ENCODE results near the gene GRID2. TPM values are rescaled to one million over a fixed set of nuclear protein-coding genes. Genes with fewer than 3 reads are reported as not detected.

The GRID2 gene
- total and polyA plus RNA-seq, 2 of the 13 experiments (the other 11 are each of a cell fraction or from before 2014, with no cell fraction given), result not detected

- no peak for FAIRE-seq
- no peak for TF ChIP-seq ZNF672 (CRISPR knock-in tag; IDR thresholded peaks at IDR 0.05)
- TF ChIP-seq ZNF503 (CRISPR knock-in tag; IDR thresholded peaks at IDR 0.05), result no peak
- TF ChIP-seq ZNF713 (CRISPR knock-in tag; IDR thresholded peaks at IDR 0.05), result no peak
- no peak for TF ChIP-seq NFKBIZ (CRISPR knock-in tag; IDR thresholded peaks at IDR 0.05)
- no peak for TF ChIP-seq ZNF124 (CRISPR knock-in tag; IDR thresholded peaks at IDR 0.05)
- no peaks in the 10 kb centered on the region for H3K36me3 ChIP-seq (replicated peaks in 1 of 2; ENCODE audit: control insufficient read depth in 1 of 2, insufficient read depth in 2 of 2, low read length in 2 of 2)
- POLR2A ChIA-PET, result no interaction called here
- no peak for DNase-seq (ENCODE audit: low spot score)
- no peaks in the 10 kb centered on the region for H3K79me2 ChIP-seq (ENCODE audit: insufficient read depth, low read length)
- in situ Hi-C loops (cut with HindIII; ENCODE audit: extremely low pct_ligation_motif_present, low pct_unique_long_range_greater_than_20kb), result no loop called here
- intact Hi-C loops (cut with micrococcal nuclease; ENCODE audit: unreplicated experiment), result no loop called here
- no peaks in the 10 kb centered on the region for H3K4me1 ChIP-seq (ENCODE audit: insufficient read depth, low read length)
- H3K4me3 ChIP-seq (replicated peaks in 1 of 3; ENCODE audit: insufficient read depth in 1 of 3, low read depth in 2 of 3, low read length in 3 of 3), result no peak overlapping the region
- no peak overlapping the region for H2AFZ ChIP-seq (ENCODE audit: low read length)
- WGBS (ENCODE audit: low lambda C conversion rate), result 33% methylated on average over 2 of the region's 2 CpGs
- no TSS peak for BruUV-seq (replicated peaks)
- no peak overlapping the region for H3K27ac ChIP-seq (ENCODE audit: extremely low read length, insufficient read depth, low read length)
- H4K20me1 ChIP-seq (ENCODE audit: insufficient read depth, low read length), result no peaks in the 10 kb centered on the region
- H3K9me3 ChIP-seq (ENCODE audit: low read length), result no peaks in the 10 kb centered on the region
- H3K27me3 ChIP-seq (ENCODE audit: control insufficient read depth in 1 of 2, insufficient read depth in 2 of 2, low read length in 2 of 2), result no peaks in the 10 kb centered on the region
- H3K4me2 ChIP-seq (ENCODE audit: low read depth, low read length), result no peak overlapping the region
- H3K9ac ChIP-seq (ENCODE audit: insufficient read depth, low read depth, low read length), result no peak overlapping the region
- ATAC-seq, result no peak
- CTCF ChIA-PET (ENCODE audit: low intra/inter-chr PET ratio, low total read pairs), result no interaction called here
Observed at GRCh38 chr4:93243262-93243661, 939.5 kb downstream of the GRID2 start.

- ATAC-seq, result no peak
- H3K4me2 ChIP-seq (ENCODE audit: low read depth, low read length), result no peak overlapping the region
- no peaks in the 10 kb centered on the region for H3K36me3 ChIP-seq (replicated peaks in 1 of 2; ENCODE audit: control insufficient read depth in 1 of 2, insufficient read depth in 2 of 2, low read length in 2 of 2)
- FAIRE-seq, result no peak
- no peak overlapping the region for H3K27ac ChIP-seq (ENCODE audit: extremely low read length, insufficient read depth, low read length)
- H3K9me3 ChIP-seq (ENCODE audit: low read length), result no peaks in the 10 kb centered on the region
- H4K20me1 ChIP-seq (ENCODE audit: insufficient read depth, low read length), result no peaks in the 10 kb centered on the region
- ChIA-PET CTCF (ENCODE audit: low intra/inter-chr PET ratio, low total read pairs) (no interaction called here), POLR2A (no interaction called here)
- H3K9ac ChIP-seq (ENCODE audit: insufficient read depth, low read depth, low read length), result no peak overlapping the region
- no peak for DNase-seq (ENCODE audit: low spot score)
- in situ Hi-C loops (cut with HindIII; ENCODE audit: extremely low pct_ligation_motif_present, low pct_unique_long_range_greater_than_20kb), result no loop called here
- H3K79me2 ChIP-seq (ENCODE audit: insufficient read depth, low read length), result no peaks in the 10 kb centered on the region
- BruUV-seq (replicated peaks), result no TSS peak
- intact Hi-C loops (cut with micrococcal nuclease; ENCODE audit: unreplicated experiment), result no loop called here
- no peak overlapping the region for H2AFZ ChIP-seq (ENCODE audit: low read length)
- H3K4me3 ChIP-seq (replicated peaks in 1 of 3; ENCODE audit: insufficient read depth in 1 of 3, low read depth in 2 of 3, low read length in 3 of 3), result no peak overlapping the region
- 13% methylated on average over 3 of the region's 3 CpGs for WGBS (ENCODE audit: low lambda C conversion rate)
- H3K4me1 ChIP-seq (ENCODE audit: insufficient read depth, low read length), result no peaks in the 10 kb centered on the region
- H3K27me3 ChIP-seq (ENCODE audit: control insufficient read depth in 1 of 2, insufficient read depth in 2 of 2, low read length in 2 of 2), result no peaks in the 10 kb centered on the region
- TF ChIP-seq ARID2 (CRISPR knock-in tag; IDR thresholded peaks at IDR 0.05; ENCODE audit: borderline replicate concordance) (no peak), ZNF616 (CRISPR knock-in tag; IDR thresholded peaks at IDR 0.05; ENCODE audit: low read depth) (no peak), CENPT (CRISPR knock-in tag; IDR thresholded peaks at IDR 0.05; ENCODE audit: low read depth) (no peak), MXD1 (CRISPR knock-in tag; IDR thresholded peaks at IDR 0.05) (no peak), ZNF557 (CRISPR knock-in tag; IDR thresholded peaks at IDR 0.05) (no peak), BCL6 (CRISPR knock-in tag; IDR thresholded peaks at IDR 0.05) (no peak), ZNF160 (CRISPR knock-in tag; IDR thresholded peaks at IDR 0.05) (no peak), FOXK1 (CRISPR knock-in tag; IDR thresholded peaks at IDR 0.05; ENCODE audit: borderline replicate concordance, low read depth) (no peak), GMEB2 (CRISPR knock-in tag; IDR thresholded peaks at IDR 0.05; ENCODE audit: low read depth) (no peak), ZMYM2 (CRISPR knock-in tag; IDR thresholded peaks at IDR 0.05) (no peak), ZNF414 (CRISPR knock-in tag; IDR thresholded peaks at IDR 0.05) (no peak), ZNF773 (CRISPR knock-in tag; IDR thresholded peaks at IDR 0.05; ENCODE audit: borderline replicate concordance) (no peak)
Observed at GRCh38 chr4:93261207-93261606, 957.4 kb downstream of the GRID2 start.

All from HepG2 (cell line).